Natural killer cell (primary cell): ENCODE measurements around the gene NUP214. TPM values are rescaled to one million over a fixed set of nuclear protein-coding genes. Genes with fewer than 3 reads are reported as not detected.
A peak's percentile ranks its signal among the peaks of the same experiment; 100 is the strongest.

ENCODE experiments used
- ATAC-seq, 3 donors: fragments of 150-1000 bp in 2 of 3; fragments of 200-7000 bp in 1 of 3; cut with Tn5 transposase; 1 replicate in 1 of 3; 2 replicates in 2 of 3; pipeline ENCODE4 v1.10.0; 2021; ENCODE audit warnings: mild to moderate bottlenecking in 2 of 3, moderate library complexity in 2 of 3
- DNase-seq, 2 donors: peaks; one replicate each; pipeline versions ENCODE4 v3.0.0 to v3.0.0-alpha.2; 2013 to 2021; ENCODE audit warnings: mixed read lengths in 1 of 2
- H3K27ac ChIP-seq: one replicate; pipeline ENCODE4 v1.5.1; 2013; ENCODE audit warnings: mild to moderate bottlenecking, low read length
- H3K27me3 ChIP-seq: one replicate; pipeline ENCODE4 v1.6.1; 2013; ENCODE audit warnings: low read length; ENCODE audit not compliant: control insufficient read depth, insufficient read depth
- H3K36me3 ChIP-seq: one replicate; pipeline ENCODE4 v1.6.1; 2013; ENCODE audit warnings: low read length; ENCODE audit not compliant: control insufficient read depth, insufficient read depth
- H3K4me1 ChIP-seq: one replicate; pipeline ENCODE4 v1.6.1; 2013; ENCODE audit warnings: low read length; ENCODE audit not compliant: control insufficient read depth, insufficient read depth
- H3K4me3 ChIP-seq: one replicate; pipeline ENCODE4 v1.5.1; 2013; ENCODE audit warnings: low read length
- H3K9me3 ChIP-seq: one replicate; pipeline ENCODE4 v1.6.1; 2013; ENCODE audit warnings: low read length; ENCODE audit not compliant: control insufficient read depth, insufficient read depth
- H3K27ac Mint-ChIP-seq, 2 donors: one replicate each; pipeline ENCODE4 v1.8.0; 2022; ENCODE audit warnings: mild to moderate bottlenecking in 2 of 2, mixed read lengths in 2 of 2, moderate library complexity in 1 of 2
- H3K27me3 Mint-ChIP-seq, 2 donors: one replicate each; pipeline ENCODE4 v1.8.0; 2022; ENCODE audit warnings: low read depth in 2 of 2, mixed read lengths in 2 of 2
- H3K36me3 Mint-ChIP-seq: one replicate; pipeline ENCODE4 v1.8.0; 2022; ENCODE audit warnings: mixed read lengths
- H3K4me1 Mint-ChIP-seq, 2 donors: one replicate each; pipeline ENCODE4 v1.8.0; 2022; ENCODE audit warnings: mixed read lengths in 2 of 2
- H3K4me3 Mint-ChIP-seq: one replicate; pipeline ENCODE4 v1.8.0; 2022; ENCODE audit warnings: mild to moderate bottlenecking, moderate library complexity, mixed read lengths
- H3K9me3 Mint-ChIP-seq, 2 donors: one replicate each; pipeline ENCODE4 v1.8.0; 2022; ENCODE audit warnings: mixed read lengths in 2 of 2
- CTCF ChIP-seq: fragments of 200-600 bp; IDR thresholded peaks from one replicate; pipeline ENCODE4 v1.8.0; 2022; ENCODE audit warnings: antibody characterized with exemption
- WGBS: methylation state at CpG from one replicate; pipeline ENCODE4 v1.1.7; 2013; ENCODE audit warnings: missing lambda C conversion rate; ENCODE audit not compliant: insufficient coverage; 5-methylcytosine and 5-hydroxymethylcytosine counted together
- intact Hi-C: fragments of 100-400 bp; cut with micrococcal nuclease; formaldehyde crosslinking; loops from one replicate; pipeline ENCODE4 v1.14.2; 2022
- total RNA-seq, 4 donors: library from RNA; stranded (reverse); fragments of 120-200 nt in 1 of 4; gene quantifications; one replicate each; pipeline versions ENCODE4 v1.2.3 to v1.2.4, GENCODE V29; 2013 to 2022

Gene NUP214
- total RNA-seq, 3 donors from 2014 or later (not counting 1 experiment from before 2014, with no cell fraction given): 125 to 133 (median 132) TPM

DNA sequence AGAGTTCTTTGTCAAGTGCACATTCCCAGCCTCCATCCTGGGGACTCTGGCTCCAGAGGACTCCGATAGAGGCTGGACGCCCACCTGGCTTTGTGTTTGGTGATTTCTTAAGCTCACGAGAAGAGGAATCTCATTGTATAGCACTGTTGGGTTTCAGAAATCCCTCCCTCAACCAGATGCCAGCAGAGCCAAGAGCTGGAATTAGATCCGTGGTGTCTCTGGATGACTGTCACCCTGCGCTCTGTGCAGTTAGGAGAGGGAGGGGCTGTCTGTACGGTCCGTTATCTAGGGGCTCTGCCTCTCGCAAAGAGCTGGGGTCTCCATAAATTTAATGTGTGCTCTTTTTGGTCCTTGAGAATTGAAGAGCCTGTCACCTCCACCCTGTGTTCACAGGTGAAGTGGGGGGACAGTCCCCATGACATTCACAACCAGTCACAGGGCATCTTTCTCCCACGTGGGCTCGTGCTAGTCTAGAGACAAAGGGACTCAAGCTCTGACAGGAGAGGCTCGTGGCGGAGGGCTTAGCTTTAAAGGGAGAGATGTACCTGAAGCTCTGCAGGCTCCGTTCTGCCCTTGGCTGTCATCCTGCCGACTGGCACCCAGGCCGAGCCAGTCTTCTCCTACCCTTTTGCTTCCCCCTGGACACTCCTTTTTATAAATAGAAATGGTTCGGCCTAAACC, 109.6 kb downstream of the NUP214 start:
- Histone ChIP-seq H3K27ac (peak overlapping the region; percentile 89), H3K4me3 (no peak overlapping the region), H3K27me3 (no peaks in the 10 kb centered on the region), H3K4me1 (peaks cover 65% of the 10 kb centered on the region), H3K9me3 (no peaks in the 10 kb centered on the region), H3K36me3 (peaks cover 21% of the 10 kb centered on the region)
- Mint-ChIP-seq H3K4me1 (peaks cover 40 to 56% of the 10 kb centered on the region in 2 donors), H3K27ac (peak overlapping the region; percentile 90 to 97), H3K9me3 (no peaks in the 10 kb centered on the region), H3K36me3 (peaks cover 5% of the 10 kb centered on the region), H3K27me3 (no peaks in the 10 kb centered on the region), H3K4me3 (no peak overlapping the region)
- ATAC-seq: no peak
- WGBS: 96% methylated on average over 16 of the region's 16 CpGs
- DNase-seq: no peak
- TF ChIP-seq CTCF: no peak
- intact Hi-C loops: loop anchor here (5.0 to 10.0 kb wide), 2 partner anchors 48 to 1120 kb away; partner anchors contain the start of gene SETX

GRCh38 chr9:131235480-131235851, 110.1 kb downstream of the NUP214 start:
- ATAC-seq (no peak), DNase-seq (no peak)
- intact Hi-C loops: loop anchor here (10.0 kb wide), 1 partner anchor 1119 kb away; the partner anchor contains the start of gene SETX
- Mint-ChIP-seq H3K4me3 (no peak overlapping the region), H3K27ac (peak overlapping the region; percentile 90 to 97), H3K9me3 (no peaks in the 10 kb centered on the region), H3K36me3 (no peaks in the 10 kb centered on the region), H3K27me3 (no peaks in the 10 kb centered on the region), H3K4me1 (peaks cover 40 to 56% of the 10 kb centered on the region in 2 donors)
- H3K4me3 ChIP-seq: no peak overlapping the region
- H3K36me3 ChIP-seq: peaks cover 19% of the 10 kb centered on the region
- H3K9me3 ChIP-seq: no peaks in the 10 kb centered on the region
- 93% methylated on average over 9 of the region's 9 CpGs for WGBS
- H3K27me3 ChIP-seq: no peaks in the 10 kb centered on the region
- peaks cover 65% of the 10 kb centered on the region for H3K4me1 ChIP-seq
- H3K27ac ChIP-seq: peak overlapping the region; percentile 89
- no peak for TF ChIP-seq CTCF

DNA sequence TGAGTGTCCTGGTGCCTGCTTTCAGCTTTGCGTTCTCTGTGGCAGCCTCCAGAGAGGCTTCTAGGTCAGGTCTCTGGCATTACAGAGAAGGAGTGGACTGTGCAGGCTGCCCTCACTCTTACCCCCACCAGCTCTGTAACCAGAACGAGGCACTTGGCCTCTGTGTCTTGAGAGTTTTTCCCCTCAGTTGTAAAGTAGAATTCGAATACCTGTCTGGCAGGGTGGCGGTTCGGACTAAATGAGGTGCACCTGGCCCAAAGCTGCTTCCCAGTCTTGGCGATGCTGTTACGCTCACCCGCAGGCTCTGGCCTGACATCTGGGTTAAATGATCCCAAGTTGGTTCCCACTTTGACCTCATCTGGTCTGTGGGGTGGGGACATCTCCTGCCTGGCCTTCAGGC, 110.8 kb downstream of the NUP214 start:
- Mint-ChIP-seq H3K4me1 (peaks cover 40 to 56% of the 10 kb centered on the region in 2 donors), H3K4me3 (no peak overlapping the region), H3K27ac (peak overlapping the region; percentile 90 to 97), H3K36me3 (no peaks in the 10 kb centered on the region), H3K27me3 (no peaks in the 10 kb centered on the region), H3K9me3 (no peaks in the 10 kb centered on the region)
- ATAC-seq (no peak), DNase-seq (no peak)
- Histone ChIP-seq H3K27ac (no peak overlapping the region), H3K36me3 (peaks cover 17% of the 10 kb centered on the region), H3K4me3 (no peak overlapping the region), H3K27me3 (no peaks in the 10 kb centered on the region), H3K4me1 (peaks cover 65% of the 10 kb centered on the region), H3K9me3 (no peaks in the 10 kb centered on the region)
- TF ChIP-seq CTCF: no peak
- intact Hi-C loops: loop anchor here (10.0 kb wide), 1 partner anchor 1119 kb away; the partner anchor contains the start of gene SETX
- WGBS: 97% methylated on average over 8 of the region's 8 CpGs
